Measurements from ENCODE around the gene MIS18A.

DNA sequence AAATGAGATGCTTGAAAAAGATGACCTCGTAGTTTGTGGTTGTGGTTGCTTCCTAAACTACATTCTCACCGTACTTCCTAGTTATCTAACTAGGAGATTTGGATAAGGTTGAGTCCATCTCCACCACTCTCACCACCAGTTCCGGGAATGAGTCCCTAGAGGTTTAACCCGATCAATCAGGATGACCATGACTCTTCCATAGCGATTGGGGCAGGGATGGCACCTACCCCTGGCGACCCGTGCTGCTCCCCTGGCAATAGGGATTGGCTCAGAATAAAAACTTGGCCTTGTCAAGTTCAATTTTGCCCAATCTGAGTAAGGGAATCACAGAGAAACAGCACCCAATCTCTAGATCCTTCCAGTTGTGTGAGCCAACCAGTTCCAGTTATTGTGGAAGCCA lies 2.7 kb upstream of the MIS18A start:
- TF ChIP-seq, protein P1, sequence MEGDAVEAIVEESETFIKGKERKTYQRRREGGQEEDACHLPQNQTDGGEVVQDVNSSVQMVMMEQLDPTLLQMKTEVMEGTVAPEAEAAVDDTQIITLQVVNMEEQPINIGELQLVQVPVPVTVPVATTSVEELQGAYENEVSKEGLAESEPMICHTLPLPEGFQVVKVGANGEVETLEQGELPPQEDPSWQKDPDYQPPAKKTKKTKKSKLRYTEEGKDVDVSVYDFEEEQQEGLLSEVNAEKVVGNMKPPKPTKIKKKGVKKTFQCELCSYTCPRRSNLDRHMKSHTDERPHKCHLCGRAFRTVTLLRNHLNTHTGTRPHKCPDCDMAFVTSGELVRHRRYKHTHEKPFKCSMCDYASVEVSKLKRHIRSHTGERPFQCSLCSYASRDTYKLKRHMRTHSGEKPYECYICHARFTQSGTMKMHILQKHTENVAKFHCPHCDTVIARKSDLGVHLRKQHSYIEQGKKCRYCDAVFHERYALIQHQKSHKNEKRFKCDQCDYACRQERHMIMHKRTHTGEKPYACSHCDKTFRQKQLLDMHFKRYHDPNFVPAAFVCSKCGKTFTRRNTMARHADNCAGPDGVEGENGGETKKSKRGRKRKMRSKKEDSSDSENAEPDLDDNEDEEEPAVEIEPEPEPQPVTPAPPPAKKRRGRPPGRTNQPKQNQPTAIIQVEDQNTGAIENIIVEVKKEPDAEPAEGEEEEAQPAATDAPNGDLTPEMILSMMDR (IDR thresholded peaks at IDR 0.05; ENCODE audit: poor library complexity, severe bottlenecking): no peak
- TF ChIP-seq EZH2 (IDR thresholded peaks at IDR 0.05; ENCODE audit: borderline replicate concordance, insufficient read depth, low read length, poor library complexity, severe bottlenecking) (no peak), MXI1 (conservative IDR thresholded peaks at IDR 0.05; ENCODE audit: poor library complexity, severe bottlenecking) (no peak), TAF1 (IDR thresholded peaks at IDR 0.05; ENCODE audit: low read depth) (no peak), POLR2AphosphoS5 (IDR thresholded peaks at IDR 0.05) (no peak), RAD21 (conservative IDR thresholded peaks at IDR 0.05) (no peak), EP300 (conservative IDR thresholded peaks at IDR 0.05; ENCODE audit: poor library complexity, severe bottlenecking) (no peak)
- TF ChIP-seq, protein P2, sequence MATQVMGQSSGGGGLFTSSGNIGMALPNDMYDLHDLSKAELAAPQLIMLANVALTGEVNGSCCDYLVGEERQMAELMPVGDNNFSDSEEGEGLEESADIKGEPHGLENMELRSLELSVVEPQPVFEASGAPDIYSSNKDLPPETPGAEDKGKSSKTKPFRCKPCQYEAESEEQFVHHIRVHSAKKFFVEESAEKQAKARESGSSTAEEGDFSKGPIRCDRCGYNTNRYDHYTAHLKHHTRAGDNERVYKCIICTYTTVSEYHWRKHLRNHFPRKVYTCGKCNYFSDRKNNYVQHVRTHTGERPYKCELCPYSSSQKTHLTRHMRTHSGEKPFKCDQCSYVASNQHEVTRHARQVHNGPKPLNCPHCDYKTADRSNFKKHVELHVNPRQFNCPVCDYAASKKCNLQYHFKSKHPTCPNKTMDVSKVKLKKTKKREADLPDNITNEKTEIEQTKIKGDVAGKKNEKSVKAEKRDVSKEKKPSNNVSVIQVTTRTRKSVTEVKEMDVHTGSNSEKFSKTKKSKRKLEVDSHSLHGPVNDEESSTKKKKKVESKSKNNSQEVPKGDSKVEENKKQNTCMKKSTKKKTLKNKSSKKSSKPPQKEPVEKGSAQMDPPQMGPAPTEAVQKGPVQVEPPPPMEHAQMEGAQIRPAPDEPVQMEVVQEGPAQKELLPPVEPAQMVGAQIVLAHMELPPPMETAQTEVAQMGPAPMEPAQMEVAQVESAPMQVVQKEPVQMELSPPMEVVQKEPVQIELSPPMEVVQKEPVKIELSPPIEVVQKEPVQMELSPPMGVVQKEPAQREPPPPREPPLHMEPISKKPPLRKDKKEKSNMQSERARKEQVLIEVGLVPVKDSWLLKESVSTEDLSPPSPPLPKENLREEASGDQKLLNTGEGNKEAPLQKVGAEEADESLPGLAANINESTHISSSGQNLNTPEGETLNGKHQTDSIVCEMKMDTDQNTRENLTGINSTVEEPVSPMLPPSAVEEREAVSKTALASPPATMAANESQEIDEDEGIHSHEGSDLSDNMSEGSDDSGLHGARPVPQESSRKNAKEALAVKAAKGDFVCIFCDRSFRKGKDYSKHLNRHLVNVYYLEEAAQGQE (IDR thresholded peaks at IDR 0.05; ENCODE audit: borderline replicate concordance): no peak

Measured in neural cell (in vitro differentiated cells).